GM12878 (cell line): ENCODE data around the gene GFRA3.

Experiments used
- CTCF ChIP-seq, 3 experiments: IDR thresholded peaks in 2 of 3; conservative IDR thresholded peaks in 1 of 3; 2 replicates each; pipeline ENCODE4 v1.5.1; 2011; ENCODE audit warnings: low read depth in 3 of 3, low read length in 3 of 3, mild to moderate bottlenecking in 3 of 3, control low read depth in 2 of 3, moderate library complexity in 2 of 3, inconsistent platforms in 1 of 3, mixed read lengths in 1 of 3; ENCODE audit not compliant: control insufficient read depth in 2 of 3, insufficient read depth in 1 of 3; ENCODE audit errors: extremely low read depth in 1 of 3
- FOS ChIP-seq: IDR thresholded peaks from 3 replicates; pipeline ENCODE4 v1.6.1; 2011; ENCODE audit warnings: borderline replicate concordance; ENCODE audit not compliant: insufficient read length; ENCODE audit errors: extremely low read depth
- POLR2AphosphoS5 ChIP-seq: IDR thresholded peaks from 2 replicates; pipeline ENCODE4 v1.6.1; 2011; ENCODE audit warnings: mild to moderate bottlenecking, low read length, inconsistent platforms
- RCOR1 ChIP-seq: conservative IDR thresholded peaks from 2 replicates; pipeline ENCODE4 v1.6.1; 2012; ENCODE audit warnings: low read depth, low read length, improper control_type of control experiment
- TAF1 ChIP-seq: IDR thresholded peaks from 2 replicates; pipeline ENCODE4 v1.6.1; 2011; ENCODE audit warnings: mild to moderate bottlenecking, low read depth, low read length, borderline replicate concordance
- TF ChIP-seq, protein P1 (sequence below): fragments of 150-350 bp; IDR thresholded peaks from 2 replicates; pipeline ENCODE4 v1.6.1; 2014; ENCODE audit warnings: mild to moderate bottlenecking, low read depth, low read length

- TF ChIP-seq TAF1 (no peak), RCOR1 (no peak), CTCF (IDR thresholded peaks at IDR 0.05 in 2 of 3, conservative IDR thresholded peaks at IDR 0.05 in 1 of 3; ENCODE audit: control insufficient read depth in 2 of 3, extremely low read depth in 1 of 3, insufficient read depth in 1 of 3, low read depth in 3 of 3, low read length in 3 of 3) (no peak), FOS (no peak), POLR2AphosphoS5 (no peak)
- TF ChIP-seq, protein P1, sequence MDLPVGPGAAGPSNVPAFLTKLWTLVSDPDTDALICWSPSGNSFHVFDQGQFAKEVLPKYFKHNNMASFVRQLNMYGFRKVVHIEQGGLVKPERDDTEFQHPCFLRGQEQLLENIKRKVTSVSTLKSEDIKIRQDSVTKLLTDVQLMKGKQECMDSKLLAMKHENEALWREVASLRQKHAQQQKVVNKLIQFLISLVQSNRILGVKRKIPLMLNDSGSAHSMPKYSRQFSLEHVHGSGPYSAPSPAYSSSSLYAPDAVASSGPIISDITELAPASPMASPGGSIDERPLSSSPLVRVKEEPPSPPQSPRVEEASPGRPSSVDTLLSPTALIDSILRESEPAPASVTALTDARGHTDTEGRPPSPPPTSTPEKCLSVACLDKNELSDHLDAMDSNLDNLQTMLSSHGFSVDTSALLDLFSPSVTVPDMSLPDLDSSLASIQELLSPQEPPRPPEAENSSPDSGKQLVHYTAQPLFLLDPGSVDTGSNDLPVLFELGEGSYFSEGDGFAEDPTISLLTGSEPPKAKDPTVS, result no peak
These were observed 47.5 kb downstream of the GFRA3 start for GRCh38 chr5:138226910-138227309.
